Activated CD4-positive, alpha-beta memory T cell treated with anti-CD3 and anti-CD28 coated beads for 36 hours (primary cell): ENCODE results near the gene EXOC3L4. TPM values are rescaled to one million over a fixed set of nuclear protein-coding genes. Genes with fewer than 3 reads are reported as not detected.

Experiments used
- CTCF ChIA-PET: fragments of 350-600 bp; sonication (Branson Sonifier 250); formaldehyde crosslinking; loops from one replicate; lab custom pipeline; 2021; ENCODE audit warnings: antibody characterized with exemption, inconsistent platforms; lab: Charles Lee
- POLR2A ChIA-PET: fragments of 350-600 bp; sonication (Branson Sonifier 250); formaldehyde crosslinking; loops from one replicate; lab custom pipeline; 2021; ENCODE audit warnings: antibody characterized with exemption; lab: Charles Lee
- DNase-seq: peaks from one replicate; pipeline ENCODE4 v3.0.0-alpha.2; 2020
- H3K27ac Mint-ChIP-seq: one replicate; pipeline ENCODE4 v1.8.0; 2021; ENCODE audit warnings: mixed read lengths
- H3K27me3 Mint-ChIP-seq: one replicate; pipeline ENCODE4 v1.8.0; 2021; ENCODE audit warnings: mixed read lengths
- H3K36me3 Mint-ChIP-seq: one replicate; pipeline ENCODE4 v1.8.0; 2021; ENCODE audit warnings: mixed read lengths
- H3K4me1 Mint-ChIP-seq: one replicate; pipeline ENCODE4 v1.8.0; 2021; ENCODE audit warnings: low read depth, mixed read lengths
- H3K4me3 Mint-ChIP-seq: one replicate; pipeline ENCODE4 v1.8.0; 2021; ENCODE audit warnings: mild to moderate bottlenecking, mixed read lengths
- H3K9me3 Mint-ChIP-seq: one replicate; pipeline ENCODE4 v1.8.0; 2021; ENCODE audit warnings: mixed read lengths
- intact Hi-C: fragments of 100-400 bp; cut with micrococcal nuclease; formaldehyde crosslinking; loops from one replicate; pipeline ENCODE4 v1.15.1; 2023
- total RNA-seq, 2 experiments: library from RNA; stranded (reverse); gene quantifications; one replicate each; pipeline ENCODE4 v1.2.3, GENCODE V29; 2021

The EXOC3L4 gene
- total RNA-seq, 2 experiments from 2014 or later: not detected

DNA sequence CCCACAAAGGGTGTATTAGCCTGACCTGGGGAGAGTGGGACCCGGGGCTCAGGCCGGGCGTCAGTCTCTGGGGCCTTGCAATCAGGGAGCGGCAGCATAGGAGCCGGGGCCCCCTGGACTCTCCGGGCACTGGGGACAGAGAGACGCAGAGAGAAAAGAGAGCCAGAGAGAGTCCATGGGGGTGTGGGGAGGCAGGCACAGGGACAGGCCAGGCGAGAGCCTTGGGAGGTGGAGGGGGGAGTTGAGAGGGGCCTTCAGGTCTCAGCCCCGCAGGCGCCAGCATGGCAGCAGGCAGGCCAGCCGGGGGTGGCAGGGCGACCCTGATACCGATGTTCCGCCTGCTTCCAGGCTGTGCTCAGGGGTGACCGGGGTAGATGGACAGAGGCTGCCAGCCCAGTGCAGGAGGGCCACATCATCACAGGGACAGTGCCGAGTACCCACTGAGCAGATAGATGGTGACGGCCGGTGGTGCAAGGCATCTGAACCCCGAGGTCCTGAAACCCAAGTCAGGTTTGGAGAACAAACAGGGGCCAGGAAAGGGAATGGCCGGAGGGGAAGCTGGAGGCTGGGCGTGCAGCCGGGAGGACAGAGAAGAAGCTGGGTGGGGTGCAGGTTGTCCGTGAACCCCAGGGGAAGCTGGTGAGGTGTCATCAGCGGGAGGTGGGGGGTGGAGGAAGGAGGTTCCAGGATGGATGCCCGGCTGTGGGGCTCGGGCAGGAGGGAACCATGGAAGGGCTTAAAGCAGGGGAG is 2.9 kb downstream of the EXOC3L4 start:
- intact Hi-C loops: no loop called here
- Mint-ChIP-seq H3K36me3 (no peaks in the 10 kb centered on the region), H3K4me1 (no peaks in the 10 kb centered on the region), H3K27me3 (peaks cover 8% of the 10 kb centered on the region), H3K9me3 (no peaks in the 10 kb centered on the region), H3K4me3 (no peak overlapping the region), H3K27ac (no peak overlapping the region)
- ChIA-PET POLR2A (no interaction called here), CTCF (interaction anchor here (0.6 to 3.4 kb wide), 2 partner anchors 8 to 626 kb away, joined by 3 to 34 read pairs; no protein-coding TSS in a partner anchor)
- DNase-seq: no peak

GRCh38 chr14:103097994-103098957 is 3.8 kb downstream of the EXOC3L4 start:
- ChIA-PET CTCF (interaction anchor here (0.6 kb wide), 1 partner anchor 626 kb away, joined by 3 read pairs; no protein-coding TSS in a partner anchor), POLR2A (no interaction called here)
- Mint-ChIP-seq H3K36me3 (no peaks in the 10 kb centered on the region), H3K27me3 (peaks cover 8% of the 10 kb centered on the region), H3K4me1 (no peaks in the 10 kb centered on the region), H3K9me3 (no peaks in the 10 kb centered on the region), H3K27ac (no peak overlapping the region), H3K4me3 (no peak overlapping the region)
- intact Hi-C loops: no loop called here
- DNase-seq: no peak

GRCh38 chr14:103099081-103099732 is 4.7 kb downstream of the EXOC3L4 start:
- CTCF ChIA-PET: no interaction called here
- peaks cover 2% of the 10 kb centered on the region for H3K4me1 Mint-ChIP-seq
- POLR2A ChIA-PET: interaction anchor here (1.0 kb wide), 1 partner anchor 20 kb away, joined by 3 read pairs; no protein-coding TSS in a partner anchor
- DNase-seq: no peak
- peaks cover 14% of the 10 kb centered on the region for H3K27me3 Mint-ChIP-seq
- intact Hi-C loops: no loop called here
- H3K4me3 Mint-ChIP-seq: no peak overlapping the region
- H3K9me3 Mint-ChIP-seq: no peaks in the 10 kb centered on the region
- no peak overlapping the region for H3K27ac Mint-ChIP-seq
- no peaks in the 10 kb centered on the region for H3K36me3 Mint-ChIP-seq

- Mint-ChIP-seq H3K27me3 (peaks cover 18% of the 10 kb centered on the region), H3K27ac (no peak overlapping the region), H3K4me1 (peaks cover 2% of the 10 kb centered on the region), H3K9me3 (no peaks in the 10 kb centered on the region), H3K36me3 (no peaks in the 10 kb centered on the region), H3K4me3 (no peak overlapping the region)
- ChIA-PET POLR2A (interaction anchor here (1.0 kb wide), 1 partner anchor 21 kb away, joined by 3 read pairs; no protein-coding TSS in a partner anchor), CTCF (no interaction called here)
- DNase-seq: no peak
- intact Hi-C loops: no loop called here
These were observed 5.3 kb downstream of the EXOC3L4 start for GRCh38 chr14:103099733-103100280.

GRCh38 chr14:103100281-103101121 is 6.0 kb downstream of the EXOC3L4 start:
- no peaks in the 10 kb centered on the region for H3K9me3 Mint-ChIP-seq
- no peak for DNase-seq
- H3K4me1 Mint-ChIP-seq: peaks cover 7% of the 10 kb centered on the region
- POLR2A ChIA-PET: interaction anchor here (1.0 kb wide), 1 partner anchor 21 kb away, joined by 3 read pairs; no protein-coding TSS in a partner anchor
- intact Hi-C loops: no loop called here
- CTCF ChIA-PET: no interaction called here
- no peak overlapping the region for H3K4me3 Mint-ChIP-seq
- no peak overlapping the region for H3K27ac Mint-ChIP-seq
- no peaks in the 10 kb centered on the region for H3K36me3 Mint-ChIP-seq
- H3K27me3 Mint-ChIP-seq: peaks cover 24% of the 10 kb centered on the region

GRCh38 chr14:103101257-103101962 is 6.9 kb downstream of the EXOC3L4 start:
- POLR2A ChIA-PET: no interaction called here
- no peaks in the 10 kb centered on the region for H3K9me3 Mint-ChIP-seq
- no peaks in the 10 kb centered on the region for H3K36me3 Mint-ChIP-seq
- DNase-seq: no peak
- H3K4me3 Mint-ChIP-seq: no peak overlapping the region
- CTCF ChIA-PET: no interaction called here
- peaks cover 28% of the 10 kb centered on the region for H3K27me3 Mint-ChIP-seq
- H3K4me1 Mint-ChIP-seq: peaks cover 7% of the 10 kb centered on the region
- intact Hi-C loops: no loop called here
- no peak overlapping the region for H3K27ac Mint-ChIP-seq

- intact Hi-C loops: no loop called here
- peaks cover 7% of the 10 kb centered on the region for H3K4me1 Mint-ChIP-seq
- H3K27me3 Mint-ChIP-seq: peaks cover 28% of the 10 kb centered on the region
- H3K36me3 Mint-ChIP-seq: no peaks in the 10 kb centered on the region
- no peaks in the 10 kb centered on the region for H3K9me3 Mint-ChIP-seq
- ChIA-PET POLR2A (no interaction called here), CTCF (interaction anchor here (0.7 kb wide), 1 partner anchor 84 kb away, joined by 3 read pairs; no protein-coding TSS in a partner anchor)
- no peak for DNase-seq
- no peak overlapping the region for H3K27ac Mint-ChIP-seq
- H3K4me3 Mint-ChIP-seq: no peak overlapping the region
These were observed 7.6 kb downstream of the EXOC3L4 start for GRCh38 chr14:103101963-103102688.

DNA sequence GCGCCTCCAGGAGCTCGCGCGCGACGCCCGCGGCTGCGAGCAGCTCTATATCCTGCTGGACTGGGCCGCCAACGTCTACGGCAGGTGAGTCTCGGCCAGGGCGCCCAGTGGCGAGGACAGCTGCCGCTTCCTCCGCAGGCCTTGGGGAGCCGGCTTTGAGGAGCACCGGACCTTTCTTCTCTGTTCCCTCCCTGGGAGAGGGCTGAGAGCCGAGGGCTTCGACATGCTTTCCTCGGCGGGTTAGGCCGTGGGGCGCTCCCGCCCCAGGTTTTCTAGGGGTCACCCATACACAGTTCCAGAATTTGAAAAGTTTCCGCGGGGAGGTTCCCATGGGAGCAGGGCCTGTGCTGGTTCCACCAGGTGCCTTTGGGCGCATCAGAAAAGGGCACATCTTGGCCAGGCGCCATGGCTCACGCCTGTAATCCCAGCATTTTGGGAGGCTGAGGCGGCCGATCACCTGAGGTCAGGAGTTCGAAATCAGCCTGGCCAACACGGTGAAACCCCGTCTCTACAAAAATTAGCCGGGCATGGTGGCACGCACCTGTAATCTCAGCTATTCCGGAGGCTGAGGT is 8.2 kb downstream of the EXOC3L4 start:
- Mint-ChIP-seq H3K4me3 (no peak overlapping the region), H3K9me3 (no peaks in the 10 kb centered on the region), H3K4me1 (peaks cover 7% of the 10 kb centered on the region), H3K36me3 (no peaks in the 10 kb centered on the region), H3K27me3 (peaks cover 28% of the 10 kb centered on the region), H3K27ac (no peak overlapping the region)
- CTCF ChIA-PET: interaction anchor here (0.7 kb wide), 1 partner anchor 84 kb away, joined by 3 read pairs; no protein-coding TSS in a partner anchor
- POLR2A ChIA-PET: no interaction called here
- intact Hi-C loops: no loop called here
- DNase-seq: no peak

GRCh38 chr14:103103461-103104388 is 9.2 kb downstream of the EXOC3L4 start:
- no peaks in the 10 kb centered on the region for H3K36me3 Mint-ChIP-seq
- H3K27ac Mint-ChIP-seq: no peak overlapping the region
- intact Hi-C loops: no loop called here
- H3K27me3 Mint-ChIP-seq: peaks cover 28% of the 10 kb centered on the region
- no peaks in the 10 kb centered on the region for H3K9me3 Mint-ChIP-seq
- H3K4me1 Mint-ChIP-seq: peaks cover 7% of the 10 kb centered on the region
- ChIA-PET CTCF (interaction anchor here (0.9 to 3.8 kb wide), 22 partner anchors 8 to 411 kb away, joined by 3 to 101 read pairs (median 9); partner anchors contain the start of gene EXOC3L4), POLR2A (no interaction called here)
- no peak overlapping the region for H3K4me3 Mint-ChIP-seq
- DNase-seq: no peak
